Umbilical cord (tissue), 2 donors: ENCODE data around the gene PLXDC1. TPM values are rescaled to one million over a fixed set of nuclear protein-coding genes. Genes with fewer than 3 reads are reported as not detected.
A peak's percentile ranks its signal among the peaks of the same experiment; 100 is the strongest.
"Not testable (repeated sequence)": the region's sequence is repeated elsewhere in the genome, so short reads cannot be mapped to it uniquely, and the experiment has no call there.

Experiments used
- DNase-seq: peaks from one replicate; pipeline ENCODE4 v3.0.0-alpha.2; 2015; ENCODE audit warnings: low spot score
- total RNA-seq: library from RNA; depleted of rRNA; stranded (reverse); fragments of >200 nt; gene quantifications from one replicate; pipeline ENCODE4 v1.2.3, GENCODE V29; 2014; ENCODE audit warnings: low replicate concordance; ENCODE audit not compliant: insufficient read depth

Gene PLXDC1
- total RNA-seq, 1 donor from 2014 or later: 9.9 TPM

DNA sequence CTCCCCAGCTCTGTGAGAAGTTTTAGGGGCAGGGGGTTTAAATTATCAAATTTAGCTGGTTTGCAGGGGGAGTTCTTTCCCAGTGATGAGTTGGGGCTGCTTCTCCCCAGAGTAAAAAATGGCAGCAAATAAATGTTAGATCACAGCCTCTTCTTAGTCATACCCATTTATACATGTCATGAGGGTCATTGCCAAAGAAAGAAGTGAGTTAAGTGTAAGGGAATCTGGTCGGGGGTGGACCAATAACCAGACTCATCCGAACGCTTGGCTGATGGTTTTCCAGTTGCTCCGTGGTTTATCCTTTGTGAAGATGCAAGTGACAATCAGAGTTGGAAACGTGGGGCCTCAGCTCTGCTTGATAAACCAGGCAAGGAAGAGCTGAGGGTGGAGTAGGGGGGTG lies 87.1 kb downstream of the PLXDC1 start:
- no peak for DNase-seq

DNA sequence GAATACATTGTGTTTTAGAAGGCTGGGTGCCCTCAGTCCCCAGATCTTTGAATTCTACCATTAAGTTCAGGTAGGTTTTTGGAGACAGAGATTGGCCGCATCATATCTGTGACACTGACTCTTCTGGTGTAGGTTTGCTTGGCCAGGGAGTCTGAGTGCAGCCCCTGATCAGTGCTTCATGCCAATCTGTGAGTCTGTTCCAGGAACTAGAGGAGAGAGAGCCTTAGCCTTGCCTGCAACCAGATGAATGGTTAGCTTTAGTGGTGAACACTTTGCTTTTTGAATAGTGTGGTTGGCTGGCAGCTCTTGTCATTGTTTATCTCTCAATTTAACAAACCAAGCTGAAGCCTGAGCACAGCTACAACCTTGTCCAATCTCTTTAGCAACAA lies 87.8 kb downstream of the PLXDC1 start:
- DNase-seq: no peak

DNA sequence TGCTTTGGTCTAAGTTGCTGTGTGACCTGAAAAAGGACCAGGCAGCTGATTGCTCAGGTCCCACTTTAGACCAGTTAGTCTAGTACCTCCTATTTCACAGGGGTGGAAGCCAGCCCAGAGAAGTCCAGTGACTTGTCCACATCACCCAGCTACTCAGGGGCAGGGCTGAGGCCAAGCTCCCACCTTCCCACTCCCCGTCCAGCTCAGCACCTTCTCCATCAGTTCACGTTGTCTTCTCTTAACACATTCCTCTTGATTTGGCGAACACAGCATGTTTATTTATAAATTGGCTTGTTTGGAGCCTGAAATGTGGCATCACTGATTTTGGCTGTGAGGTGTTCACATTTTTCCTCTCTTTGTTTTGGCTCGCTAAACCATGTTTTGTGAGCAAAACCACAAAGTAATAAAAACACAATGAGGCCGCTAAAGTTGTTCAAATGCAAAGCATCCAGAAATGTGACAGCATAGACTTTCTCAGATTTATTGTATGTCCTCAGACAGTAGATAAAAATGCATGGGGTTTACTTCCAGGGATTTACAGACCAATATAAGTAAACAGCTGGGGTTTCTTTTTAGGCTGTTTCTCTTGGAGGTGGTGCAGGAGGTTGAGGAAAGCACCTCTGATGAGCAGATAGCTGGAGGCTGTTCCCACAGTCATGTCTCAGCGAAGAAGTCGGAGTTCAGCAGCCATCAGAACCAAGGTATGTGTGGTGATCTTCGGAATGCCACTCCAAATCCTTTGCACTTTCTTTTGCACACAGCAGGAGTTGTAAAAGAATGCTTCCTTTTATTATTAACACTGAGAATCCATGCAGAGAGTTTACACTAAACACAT lies 88.4 kb downstream of the PLXDC1 start:
- no peak for DNase-seq

- DNase-seq: no peak
Measured at GRCh38 chr17:39058524-39058923, 92.9 kb downstream of the PLXDC1 start.

GRCh38 chr17:39057701-39058206 lies 93.7 kb downstream of the PLXDC1 start:
- DNase-seq: no peak

DNA sequence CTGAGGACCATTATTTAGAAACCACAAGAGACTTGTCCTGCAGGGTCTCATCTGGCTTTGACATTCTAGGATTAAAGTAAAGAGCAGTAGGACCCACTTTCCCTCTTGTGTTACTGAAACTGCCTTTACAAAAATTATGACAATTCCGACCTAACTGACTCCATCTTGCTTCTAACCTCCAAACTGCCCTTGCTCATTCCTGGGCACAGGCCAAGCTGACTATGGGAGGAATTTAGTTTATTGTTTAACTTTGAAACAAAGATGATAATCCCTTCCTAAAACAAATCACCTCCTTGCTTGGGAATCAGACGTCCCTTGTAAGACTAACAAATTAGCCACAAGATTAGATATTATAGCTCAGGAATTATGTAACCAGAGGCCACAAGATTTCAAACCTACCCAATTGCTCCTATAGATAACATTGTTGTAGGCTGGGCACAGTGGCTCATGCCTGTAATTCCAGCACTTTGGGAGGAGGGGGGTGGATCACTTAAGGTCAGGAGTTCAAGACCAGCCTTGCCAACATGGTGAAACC lies 97.3 kb downstream of the PLXDC1 start:
- DNase-seq: no peak

DNA sequence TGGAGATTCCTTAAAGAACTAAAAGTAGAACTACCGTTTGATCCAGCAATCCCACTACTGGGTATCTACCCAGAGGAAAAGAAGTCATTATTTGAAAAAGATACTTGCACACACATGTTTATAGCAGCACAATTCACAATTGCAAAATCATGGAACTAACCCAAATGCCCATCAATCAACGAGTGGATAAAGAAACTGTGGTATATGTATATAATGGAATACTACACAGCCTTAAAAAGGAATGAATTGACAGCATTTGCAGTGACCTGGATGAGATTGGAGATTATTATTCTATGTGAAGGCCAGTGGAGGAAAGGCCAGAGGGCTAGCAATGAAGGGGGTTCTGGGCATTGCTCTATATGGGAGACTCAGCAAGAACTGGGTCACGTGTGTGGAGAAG lies 99.0 kb downstream of the PLXDC1 start:
- DNase-seq: not testable (repeated sequence)

- no peak for DNase-seq
Measured at GRCh38 chr17:39051001-39051585, 100.3 kb downstream of the PLXDC1 start.

DNA sequence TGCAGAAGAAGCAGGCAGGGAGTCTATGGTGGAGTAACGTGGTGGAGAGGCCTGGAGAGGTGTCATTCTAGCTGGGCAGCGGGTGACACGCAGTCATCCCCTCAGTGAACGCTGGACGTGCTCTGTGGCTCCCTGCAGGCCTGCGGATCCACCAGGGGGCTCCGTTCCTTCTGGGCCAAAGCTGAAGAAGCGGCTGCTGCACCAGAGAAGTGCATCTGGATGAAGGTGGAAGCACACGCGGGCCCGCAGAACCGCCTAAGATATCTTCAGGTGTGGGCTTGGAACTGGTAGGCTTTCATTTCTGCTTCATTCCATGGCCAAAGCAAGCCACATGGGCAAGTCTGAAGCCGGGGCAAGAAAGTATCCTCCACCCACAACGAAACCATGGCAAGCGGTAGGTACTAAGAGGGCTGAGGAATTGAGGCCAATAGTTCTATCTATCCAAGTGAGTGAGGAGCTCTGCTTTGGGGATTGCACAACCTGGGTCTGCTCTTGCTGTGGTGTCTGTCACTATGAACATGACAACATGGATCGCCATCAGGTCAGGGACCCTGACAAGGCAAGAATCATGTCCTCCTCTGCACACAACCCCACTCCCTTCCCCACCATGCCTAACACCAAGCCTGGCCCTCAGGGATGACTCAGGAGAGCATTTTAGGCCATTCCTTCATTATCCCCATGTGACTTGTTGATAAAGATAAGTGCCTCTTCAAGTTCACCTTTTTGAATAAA lies 105.3 kb downstream of the PLXDC1 start:
- no peak for DNase-seq

GRCh38 chr17:39036009-39036408 lies 115.4 kb downstream of the PLXDC1 start:
- DNase-seq: no peak

DNA sequence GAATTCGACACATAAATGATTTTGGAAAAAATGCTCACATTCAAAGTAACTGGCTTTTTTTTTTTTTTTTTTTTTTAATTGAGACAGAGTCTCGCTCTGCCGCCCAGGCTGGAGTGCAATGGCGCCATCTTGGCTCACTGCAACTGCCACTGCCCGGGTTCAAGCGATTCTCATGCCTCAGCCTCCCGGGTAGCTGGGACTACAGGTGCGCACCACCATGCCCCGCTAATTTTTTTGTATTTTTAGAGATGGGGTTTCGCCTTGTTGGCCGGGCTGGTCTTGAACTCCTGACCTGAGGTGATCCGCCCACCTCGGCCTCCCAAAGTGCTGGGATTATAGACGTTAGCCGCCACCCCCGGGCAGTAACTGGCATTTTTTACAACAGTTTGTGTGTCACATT lies 115.9 kb downstream of the PLXDC1 start:
- not testable (repeated sequence) for DNase-seq

DNA sequence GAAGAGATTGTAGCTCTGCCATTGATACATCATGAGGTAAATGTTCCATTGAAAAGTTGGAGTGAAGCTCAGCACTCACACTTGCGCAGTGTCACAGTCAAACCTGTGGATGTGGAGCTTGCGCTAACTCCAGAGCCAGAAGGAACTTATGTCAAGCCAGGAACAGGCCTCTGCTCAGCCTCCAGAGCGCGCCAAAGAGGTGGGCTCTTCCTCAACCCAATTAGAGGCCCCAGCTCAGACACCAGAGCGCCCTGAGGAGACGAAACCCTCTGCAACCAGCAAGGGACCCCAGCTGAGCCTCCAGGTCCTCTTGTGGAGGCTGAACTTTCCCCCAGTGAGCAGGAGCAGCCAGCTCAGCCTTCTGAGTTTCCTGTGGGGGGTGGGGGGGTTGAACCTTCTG lies 122.7 kb downstream of the PLXDC1 start:
- no peak for DNase-seq

GRCh38 chr17:39027455-39028035 lies 123.9 kb downstream of the PLXDC1 start:
- peak; percentile 21 for DNase-seq

DNA sequence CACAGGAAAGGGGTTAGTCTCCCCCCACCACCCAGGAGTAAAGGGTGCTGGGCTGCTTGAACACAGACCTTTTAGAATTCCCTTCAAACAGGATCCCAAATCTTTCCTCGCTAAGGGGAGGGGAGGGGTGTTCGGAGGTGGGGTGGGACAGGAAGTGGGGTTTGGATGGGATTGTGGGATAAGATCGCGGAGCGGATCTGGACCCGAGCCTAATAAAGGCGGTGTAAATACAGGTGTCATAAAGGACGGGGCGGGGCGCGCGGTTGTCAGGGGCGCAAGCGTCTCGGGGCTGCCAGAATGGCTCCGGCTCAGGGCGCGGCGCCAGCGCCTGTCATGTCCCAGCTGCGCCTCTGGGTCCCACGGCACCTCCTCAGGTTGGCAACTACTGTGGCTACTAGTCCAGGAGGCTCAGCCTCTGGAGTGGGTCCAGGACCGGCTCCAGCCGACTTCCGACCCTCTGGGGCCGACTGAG lies 124.4 kb downstream of the PLXDC1 start:
- DNase-seq: no peak

- not testable (repeated sequence) for DNase-seq
Measured at GRCh38 chr17:39026346-39026745, 125.1 kb downstream of the PLXDC1 start.

DNA sequence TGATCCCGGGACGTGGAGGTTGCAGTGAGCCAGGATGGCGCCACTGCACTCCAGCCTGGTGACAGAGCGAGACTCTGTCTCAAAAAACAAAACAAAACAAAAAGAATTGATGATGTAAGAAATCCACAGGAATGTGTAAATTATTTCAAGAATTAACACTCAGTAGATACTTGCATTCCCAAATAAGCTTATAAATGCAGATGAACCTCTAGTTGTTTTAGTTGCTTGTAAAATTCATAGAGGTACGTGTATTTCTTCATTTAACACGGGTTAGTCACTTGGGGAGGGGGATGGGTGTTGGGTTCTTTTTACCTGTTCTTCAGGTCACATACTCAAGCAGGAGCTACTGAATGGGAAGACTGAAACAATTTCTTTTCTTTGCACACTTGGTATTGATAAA lies 128.5 kb downstream of the PLXDC1 start:
- DNase-seq: no peak

DNA sequence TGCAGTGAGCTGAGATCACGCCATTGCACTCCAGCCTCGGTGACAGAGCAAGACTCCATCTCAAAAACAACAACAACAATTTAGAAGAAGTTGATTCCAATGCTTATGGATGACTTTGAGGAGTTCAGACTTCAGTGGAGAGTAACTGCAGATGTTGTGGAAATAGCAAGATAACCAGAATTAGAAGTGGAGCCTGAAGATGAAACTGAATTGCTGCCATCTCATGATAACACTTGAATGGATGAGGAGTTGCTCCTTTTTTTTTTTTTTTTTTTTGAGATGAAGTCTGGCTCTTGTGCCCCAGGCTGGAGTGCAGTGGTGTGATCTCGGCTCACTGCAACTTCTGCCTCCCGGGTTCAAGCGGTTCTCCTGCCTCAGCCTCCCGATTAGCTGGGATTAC lies 131.4 kb downstream of the PLXDC1 start:
- DNase-seq: not testable (repeated sequence)

- DNase-seq: no peak
Measured at GRCh38 chr17:39018267-39019134, 132.9 kb downstream of the PLXDC1 start.

GRCh38 chr17:39016193-39017153 lies 135.0 kb downstream of the PLXDC1 start:
- DNase-seq: no peak
